Hypothalamus (tissue), 51 donors: ENCODE data around the gene SGIP1.
"Not testable (repeated sequence)": the region's sequence is repeated elsewhere in the genome, so short reads cannot be mapped to it uniquely, and the experiment has no call there.

Experiments
- DNase-seq, 51 donors: peaks; one replicate each; lab custom pipeline; 2025; lab: John Stamatoyannopoulos, UW

SGIP1 gene

DNA sequence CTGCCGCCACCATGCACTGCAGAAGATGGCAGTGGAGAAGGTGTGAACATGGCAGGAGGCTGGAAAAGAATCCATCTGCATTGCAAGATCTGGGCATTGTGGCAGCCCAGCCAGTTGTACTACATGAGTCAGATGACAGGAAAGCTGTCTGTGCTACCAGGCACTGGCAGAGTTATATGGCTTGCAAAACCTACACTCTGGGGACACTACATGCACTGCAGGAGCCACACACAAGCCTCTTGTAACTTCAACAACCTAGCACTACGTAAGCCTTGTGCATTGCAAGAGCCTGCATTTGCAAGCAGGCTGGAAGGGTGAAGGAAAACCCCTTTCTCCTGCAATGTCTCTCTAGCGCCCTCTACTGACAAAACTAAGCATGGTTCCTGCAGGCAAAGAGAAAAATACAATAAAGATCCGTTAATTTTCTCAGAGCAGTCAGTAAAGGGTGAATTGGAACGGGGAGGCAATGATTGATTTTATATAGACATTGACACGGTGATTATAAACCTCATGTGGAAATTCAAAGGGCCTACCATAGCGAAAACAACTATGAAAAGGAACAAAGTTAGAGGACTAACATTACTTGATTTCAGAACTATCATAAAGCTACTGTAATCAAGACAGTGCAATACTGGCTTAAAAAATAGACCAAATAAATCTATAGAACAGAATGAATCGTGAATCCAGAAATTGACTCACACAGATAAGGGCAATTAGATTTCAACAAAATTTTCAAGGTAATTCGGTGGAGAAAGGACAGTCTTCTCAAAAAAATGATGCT is 192.1 kb downstream of the SGIP1 start:
- peak in 36 of 51 donors; percentile 4 to 62 (median 21) for DNase-seq

DNA sequence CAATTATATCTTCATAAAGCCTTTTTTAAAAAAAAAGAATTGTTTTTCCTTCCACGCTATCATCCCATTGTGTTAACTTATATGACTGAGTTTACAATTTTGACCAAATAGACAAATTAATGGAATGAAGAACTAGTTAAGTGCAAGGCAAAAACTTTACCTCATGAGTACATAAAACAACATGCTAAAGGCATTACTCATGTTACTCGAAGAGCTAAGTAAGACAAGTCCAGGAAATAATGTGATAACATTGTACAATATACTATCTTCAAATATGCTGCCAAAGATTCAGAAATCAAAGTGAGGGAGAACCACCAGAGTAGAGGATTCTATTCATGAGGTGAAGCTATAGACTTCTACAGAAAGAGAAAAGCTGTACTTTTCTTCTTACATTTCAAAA is 194.1 kb downstream of the SGIP1 start:
- DNase-seq: no peak

- DNase-seq: not testable (repeated sequence)
These were observed 194.8 kb downstream of the SGIP1 start for GRCh38 chr1:66728716-66729115.

GRCh38 chr1:66729119-66729518 is 195.2 kb downstream of the SGIP1 start:
- no peak for DNase-seq

- no peak for DNase-seq
These were observed 195.6 kb downstream of the SGIP1 start for GRCh38 chr1:66729523-66729922.

GRCh38 chr1:66730462-66730861 is 196.5 kb downstream of the SGIP1 start:
- DNase-seq: no peak

DNA sequence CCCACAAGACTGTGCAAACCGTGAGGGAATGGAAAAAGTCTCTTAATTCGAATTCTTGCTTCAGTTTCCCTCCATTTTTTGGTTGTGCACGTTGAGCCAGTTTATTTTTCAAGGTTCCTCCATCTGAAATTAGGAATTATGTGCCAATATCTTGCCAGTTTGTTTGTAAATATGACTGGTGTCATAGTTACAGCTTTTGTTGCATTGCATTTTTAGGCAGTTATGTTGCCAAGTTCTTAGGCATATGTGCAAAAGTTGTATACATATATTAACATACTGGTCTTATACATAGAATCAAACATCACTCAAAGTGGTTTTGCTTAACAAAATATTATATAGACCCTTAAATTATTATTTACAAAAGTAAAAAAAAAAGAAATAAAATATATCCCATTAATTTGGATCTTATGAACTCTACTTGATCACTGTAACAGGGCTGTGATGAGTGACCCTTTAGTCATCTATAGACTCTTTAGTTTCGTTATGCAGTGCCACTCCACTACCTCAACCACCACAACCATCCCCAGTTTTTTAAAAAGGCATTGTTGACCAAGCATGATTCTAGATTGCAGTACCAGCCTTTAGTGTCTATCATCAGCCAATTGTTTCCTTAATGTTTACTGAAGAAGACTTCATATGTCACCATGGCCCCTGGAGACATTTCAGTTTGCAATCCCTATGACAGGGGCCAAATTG is 197.4 kb downstream of the SGIP1 start:
- DNase-seq: no peak

DNA sequence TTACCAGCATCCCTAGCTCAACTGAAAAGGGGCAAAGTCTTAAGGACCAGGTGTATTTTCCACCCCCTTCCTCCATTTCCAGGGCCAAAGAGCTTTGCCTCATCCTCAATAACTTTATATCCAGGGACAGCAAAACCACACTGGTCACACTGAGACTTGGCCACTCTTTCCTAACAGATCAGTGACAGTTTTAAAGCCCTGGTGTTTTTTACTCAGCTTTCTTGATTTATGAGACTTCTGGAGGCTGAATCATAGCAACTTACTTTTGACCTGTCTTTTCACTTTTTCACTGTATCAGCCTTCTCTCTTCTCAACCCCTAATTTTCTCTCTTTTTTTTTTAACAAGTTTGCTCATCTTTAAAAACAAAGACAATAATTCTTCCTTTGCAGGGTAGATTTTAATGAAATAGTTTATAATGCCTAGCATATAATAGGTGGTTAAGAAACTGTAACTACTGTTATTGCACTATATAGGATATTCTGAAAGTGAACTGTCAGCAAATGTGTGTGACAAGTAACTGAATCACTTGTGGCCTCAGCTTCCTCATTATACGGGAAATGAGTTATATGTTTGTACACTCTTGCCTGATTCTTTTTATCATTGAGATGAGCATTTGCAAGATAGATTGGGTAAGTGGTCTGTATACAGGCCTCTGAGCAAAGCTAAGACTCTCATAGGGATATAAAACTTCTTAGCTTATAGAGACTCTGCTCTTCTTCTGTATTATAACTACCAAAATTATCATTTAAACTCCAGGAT is 198.6 kb downstream of the SGIP1 start:
- no peak for DNase-seq

DNA sequence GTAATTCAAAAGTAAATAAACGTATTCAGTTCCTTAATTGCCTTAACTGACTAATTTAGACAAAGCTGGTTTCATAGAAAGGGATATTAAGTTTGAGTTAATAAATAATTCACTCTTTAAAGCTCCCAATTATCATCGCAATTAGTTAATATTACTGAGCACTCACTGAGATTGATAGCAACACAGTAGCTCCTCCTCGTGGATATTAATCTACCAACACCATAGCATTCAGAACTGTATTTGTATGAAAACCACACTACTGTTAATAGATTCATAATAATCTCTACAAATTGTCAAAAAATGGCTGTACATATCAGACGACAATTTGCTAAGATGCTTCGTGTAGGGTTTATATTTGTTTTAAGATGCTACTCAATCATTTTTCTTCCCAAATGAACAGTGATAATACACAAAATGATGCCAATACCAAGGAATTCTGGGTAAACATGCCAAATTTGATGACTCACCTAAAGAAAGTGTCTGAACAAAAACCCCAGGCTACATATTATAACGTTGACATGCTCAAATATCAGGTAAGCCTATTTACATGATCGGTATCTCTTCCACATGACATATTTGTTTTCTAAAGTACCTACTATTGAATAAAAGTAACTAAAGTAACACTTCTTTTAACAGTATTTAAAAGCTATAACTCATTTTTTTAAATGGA is 199.5 kb downstream of the SGIP1 start:
- no peak for DNase-seq

- not testable (repeated sequence) for DNase-seq
These were observed 200.6 kb downstream of the SGIP1 start for GRCh38 chr1:66734531-66734930.

- DNase-seq: no peak
These were observed 203.9 kb downstream of the SGIP1 start for GRCh38 chr1:66737836-66738235.

- no peak for DNase-seq
These were observed 205.6 kb downstream of the SGIP1 start for GRCh38 chr1:66739401-66740157.

- DNase-seq: no peak
These were observed 211.5 kb downstream of the SGIP1 start for GRCh38 chr1:66745451-66745850.

DNA sequence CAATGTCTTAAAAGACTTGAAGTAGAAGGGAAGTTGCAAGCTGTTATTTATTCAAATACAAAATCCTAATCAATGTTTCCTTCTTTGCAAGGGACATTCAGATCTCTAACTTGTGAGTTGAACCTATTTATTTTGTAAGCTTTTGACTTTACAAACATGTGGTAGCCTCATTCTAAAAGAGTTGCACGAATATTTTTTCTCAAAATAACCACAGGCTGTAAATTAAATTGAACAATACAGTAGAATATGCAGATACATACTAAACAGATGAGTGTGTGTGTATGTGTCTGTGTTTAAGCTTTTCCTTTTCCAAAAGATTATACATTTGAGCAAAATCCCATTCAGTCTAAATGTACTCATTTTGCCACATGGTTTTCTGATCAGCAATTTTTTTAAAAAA is 213.5 kb downstream of the SGIP1 start:
- DNase-seq: no peak

DNA sequence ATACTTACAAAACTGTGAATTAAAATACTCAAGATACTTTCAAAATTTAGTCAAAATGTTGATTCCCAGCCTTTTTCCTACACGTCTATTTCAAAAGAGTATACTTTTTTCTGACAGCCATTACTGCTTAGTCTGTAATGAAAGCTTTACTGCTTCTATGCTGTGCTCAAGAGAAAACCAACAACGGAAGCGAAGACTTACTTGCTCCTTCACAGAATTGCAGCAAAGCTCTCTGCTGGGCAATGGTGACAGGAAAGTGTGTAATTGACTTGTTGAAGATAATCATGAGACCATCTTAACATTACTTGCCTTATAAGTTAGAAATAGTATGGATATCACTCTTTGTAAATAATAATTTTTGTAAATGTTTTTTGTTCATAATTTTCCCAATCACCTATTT is 216.6 kb downstream of the SGIP1 start:
- DNase-seq: no peak

DNA sequence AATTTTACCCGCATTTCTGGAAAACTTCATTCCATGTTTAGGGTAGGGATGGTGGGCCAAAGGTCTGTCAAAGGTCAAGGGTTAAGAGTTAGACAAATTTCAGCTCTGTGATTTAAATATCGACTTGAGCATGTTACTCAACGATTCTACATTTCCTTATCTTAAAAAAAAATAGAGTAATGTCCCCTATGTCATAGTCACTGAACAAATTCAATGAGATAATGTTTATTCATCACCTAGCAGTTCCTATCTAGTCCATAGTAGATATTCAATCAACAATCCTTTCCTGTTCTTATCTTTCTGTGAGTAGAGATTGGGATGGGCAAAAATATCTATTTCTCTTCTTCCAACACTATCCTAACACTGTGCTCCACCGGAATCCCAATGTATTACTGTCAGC is 217.2 kb downstream of the SGIP1 start:
- DNase-seq: no peak

GRCh38 chr1:66752000-66752592 is 218.1 kb downstream of the SGIP1 start, which contains the start of gene DYNLT5:
TSS of gene DYNLT5 (plus strand) at chr1:66752459. CDS start at chr1:66754659, 2,200 bp downstream.
- DNase-seq: peak in 46 of 51 donors; percentile 3 to 74 (median 39)

- peak in 2 of 51 donors; percentile 9 to 33 for DNase-seq
These were observed 218.9 kb downstream of the SGIP1 start for GRCh38 chr1:66752671-66753371.

DNA sequence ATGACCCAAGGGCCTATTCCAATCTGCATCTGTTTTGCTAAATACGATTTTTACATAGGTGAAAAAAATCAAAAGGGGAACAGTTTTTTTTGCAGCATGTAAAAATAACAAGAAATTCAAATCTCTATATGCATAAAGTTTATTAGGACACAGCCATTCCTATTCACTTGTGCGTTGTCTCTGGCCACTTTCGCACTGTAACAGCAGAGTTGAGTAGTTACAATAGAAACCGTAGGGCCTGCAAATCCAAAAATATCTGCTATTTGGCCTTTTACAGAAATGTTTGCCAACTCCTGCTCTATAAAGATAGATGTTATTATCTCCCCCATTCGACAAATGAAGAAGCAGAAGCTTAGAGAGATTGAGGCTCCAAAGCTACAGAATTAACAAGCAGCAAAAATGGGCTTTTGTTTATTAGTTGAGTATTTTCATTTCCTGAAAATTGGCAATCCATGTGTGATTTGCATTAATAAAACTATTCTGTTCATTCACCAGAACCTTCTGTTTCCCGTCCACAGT is 223.8 kb downstream of the SGIP1 start:
- no peak for DNase-seq
